Activated CD4-positive, CD25-positive, alpha-beta regulatory T cell treated with anti-CD3 and anti-CD28 coated beads, Interleukin-2, amount 50 U/mL, for 24 hours (primary cell): ENCODE results near the gene COMMD3.

ENCODE experiments used
- ATAC-seq, 2 donors: fragments of 150-1000 bp; cut with Tn5 transposase; one replicate each; pipeline ENCODE4 v1.10.0; 2021; ENCODE audit warnings: mild to moderate bottlenecking in 1 of 2, moderate library complexity in 1 of 2

COMMD3 gene

GRCh38 chr10:22368981-22369380 is 52.8 kb downstream of the COMMD3 start:
- ATAC-seq = no peak

GRCh38 chr10:22369434-22370072 is 53.4 kb downstream of the COMMD3 start:
- peak; percentile 48 to 54 for ATAC-seq
